Thymus (tissue), 11 donors: ENCODE measurements around the gene NATD1. TPM values are rescaled to one million over a fixed set of nuclear protein-coding genes. Genes with fewer than 3 reads are reported as not detected.
A peak's percentile ranks its signal among the peaks of the same experiment; 100 is the strongest.

Experiments
- DNase-seq, 9 donors: peaks; one replicate each; pipeline ENCODE4 v3.0.0-alpha.2; 2013; ENCODE audit warnings: low spot score in 9 of 9, low read depth in 6 of 9, missing footprints in 1 of 9
- H3K27ac ChIP-seq, 2 donors: one replicate each; pipeline ENCODE4 v1.5.1; 2013; ENCODE audit warnings: control low read depth in 1 of 2, low read depth in 1 of 2, low read length in 1 of 2, mild to moderate bottlenecking in 1 of 2, moderate library complexity in 1 of 2
- H3K27me3 ChIP-seq, 2 donors: one replicate each; pipeline ENCODE4 v1.5.1; 2013; ENCODE audit warnings: low read length in 1 of 2; ENCODE audit not compliant: control insufficient read depth in 2 of 2, insufficient read depth in 1 of 2
- H3K36me3 ChIP-seq, 2 donors: one replicate each; pipeline ENCODE4 v1.5.1; 2013; ENCODE audit warnings: low read length in 1 of 2, mild to moderate bottlenecking in 1 of 2, moderate library complexity in 1 of 2; ENCODE audit not compliant: control insufficient read depth in 2 of 2, insufficient read depth in 2 of 2
- H3K4me1 ChIP-seq, 2 donors: one replicate each; pipeline ENCODE4 v1.5.1; 2013; ENCODE audit warnings: low read length in 2 of 2; ENCODE audit not compliant: control insufficient read depth in 2 of 2, insufficient read depth in 2 of 2
- H3K4me3 ChIP-seq, 2 donors: one replicate each; pipeline ENCODE4 v1.5.1; 2013; ENCODE audit warnings: low read length in 2 of 2, control low read depth in 1 of 2, mild to moderate bottlenecking in 1 of 2
- H3K9me3 ChIP-seq, 2 donors: one replicate each; pipeline ENCODE4 v1.5.1; 2013; ENCODE audit warnings: low read length in 1 of 2, mild to moderate bottlenecking in 1 of 2; ENCODE audit not compliant: control insufficient read depth in 2 of 2, insufficient read depth in 1 of 2
- WGBS: extraction: QIAGEN DNeasy Blood & Tissue Kit; methylation state at CpG from one replicate; pipeline ENCODE4 v1.1.7; 2013; 5-methylcytosine and 5-hydroxymethylcytosine counted together
- polyA plus RNA-seq: library from polyadenylated mRNA; stranded (reverse); fragments of 200-250 nt; gene quantifications from one replicate; pipeline ENCODE4 v1.2.3, GENCODE V29; 2013
- total RNA-seq: library from RNA; stranded (reverse); fragments of 120-200 nt; gene quantifications from one replicate; pipeline ENCODE4 v1.2.4, GENCODE V29; 2013
- donor health status: healthy.

The NATD1 gene
- total and polyA plus RNA-seq, 2 donors, result 2.7 to 4.8 TPM

DNA sequence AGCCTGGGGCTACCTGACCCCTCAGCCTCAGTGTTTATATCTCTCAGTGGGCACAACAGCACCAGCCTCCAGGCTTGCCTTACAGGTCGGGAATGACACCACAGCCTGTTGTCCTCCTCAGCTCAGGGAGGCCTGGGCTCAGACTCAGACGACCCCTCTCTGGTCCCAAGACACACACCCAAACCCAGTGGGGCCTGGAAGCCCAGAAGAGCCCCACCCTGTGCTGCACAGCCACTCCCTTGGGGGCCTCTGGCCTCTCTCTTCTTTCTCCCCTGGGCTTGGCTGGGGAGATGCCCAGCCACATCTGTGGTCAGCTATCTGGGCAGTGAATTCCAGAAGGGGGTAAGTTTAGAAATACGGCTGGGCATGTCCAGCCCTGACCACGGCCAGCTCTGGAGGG is 2.4 kb downstream of the NATD1 start:
- H3K27ac ChIP-seq, result no peak overlapping the region
- H3K27me3 ChIP-seq, result peaks cover 0 to 32% of the 10 kb centered on the region in 2 donors
- 93% methylated on average over 4 of the region's 4 CpGs for WGBS
- no peak overlapping the region for H3K4me3 ChIP-seq
- no peaks in the 10 kb centered on the region for H3K9me3 ChIP-seq
- no peak for DNase-seq
- peaks cover 15 to 16% of the 10 kb centered on the region in 2 donors for H3K4me1 ChIP-seq
- no peaks in the 10 kb centered on the region for H3K36me3 ChIP-seq

DNA sequence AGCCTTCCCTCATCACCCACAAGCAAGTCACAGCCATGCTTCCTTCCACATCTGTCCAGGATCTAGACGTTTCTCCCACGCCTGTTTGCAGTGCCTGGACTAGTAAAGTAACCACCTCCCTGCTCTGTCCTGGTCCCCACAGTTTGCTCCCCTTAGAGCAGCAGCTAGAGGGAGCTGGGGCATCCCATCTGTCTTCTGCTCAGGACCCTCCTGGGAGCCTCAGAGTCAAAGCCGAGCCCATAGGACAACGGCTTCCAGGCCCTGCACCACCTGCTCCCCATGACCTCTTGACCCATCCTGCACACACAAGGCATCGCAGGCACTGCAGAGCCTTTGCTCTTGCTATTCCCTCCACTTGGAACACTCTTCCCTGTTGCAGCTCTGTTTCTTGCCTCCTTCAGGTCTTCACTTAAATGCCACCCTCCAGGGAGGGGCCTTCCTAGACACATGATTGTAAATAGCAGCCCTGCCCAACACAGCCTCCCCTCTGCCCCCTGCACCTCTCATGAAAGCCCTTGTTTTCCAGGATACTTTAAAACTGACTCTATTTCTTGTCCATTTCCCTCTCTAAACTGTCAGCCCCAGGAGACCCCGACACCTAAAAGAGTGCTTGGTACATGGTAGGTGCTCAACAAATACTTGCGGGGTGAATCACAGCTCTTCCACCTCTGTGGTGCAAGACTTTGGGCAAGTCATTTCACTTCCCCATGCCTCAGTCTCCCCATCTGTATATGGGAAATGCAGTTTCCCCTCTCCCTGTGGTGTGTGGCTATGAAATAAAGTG is 3.1 kb downstream of the NATD1 start:
- Histone ChIP-seq H3K4me1 (peaks cover 23% of the 10 kb centered on the region in 2 donors), H3K4me3 (no peak overlapping the region), H3K9me3 (no peaks in the 10 kb centered on the region), H3K27me3 (peaks cover 0 to 32% of the 10 kb centered on the region in 2 donors), H3K27ac (no peak overlapping the region), H3K36me3 (no peaks in the 10 kb centered on the region)
- no peak for DNase-seq
- WGBS, result 84% methylated on average over 7 of the region's 7 CpGs

DNA sequence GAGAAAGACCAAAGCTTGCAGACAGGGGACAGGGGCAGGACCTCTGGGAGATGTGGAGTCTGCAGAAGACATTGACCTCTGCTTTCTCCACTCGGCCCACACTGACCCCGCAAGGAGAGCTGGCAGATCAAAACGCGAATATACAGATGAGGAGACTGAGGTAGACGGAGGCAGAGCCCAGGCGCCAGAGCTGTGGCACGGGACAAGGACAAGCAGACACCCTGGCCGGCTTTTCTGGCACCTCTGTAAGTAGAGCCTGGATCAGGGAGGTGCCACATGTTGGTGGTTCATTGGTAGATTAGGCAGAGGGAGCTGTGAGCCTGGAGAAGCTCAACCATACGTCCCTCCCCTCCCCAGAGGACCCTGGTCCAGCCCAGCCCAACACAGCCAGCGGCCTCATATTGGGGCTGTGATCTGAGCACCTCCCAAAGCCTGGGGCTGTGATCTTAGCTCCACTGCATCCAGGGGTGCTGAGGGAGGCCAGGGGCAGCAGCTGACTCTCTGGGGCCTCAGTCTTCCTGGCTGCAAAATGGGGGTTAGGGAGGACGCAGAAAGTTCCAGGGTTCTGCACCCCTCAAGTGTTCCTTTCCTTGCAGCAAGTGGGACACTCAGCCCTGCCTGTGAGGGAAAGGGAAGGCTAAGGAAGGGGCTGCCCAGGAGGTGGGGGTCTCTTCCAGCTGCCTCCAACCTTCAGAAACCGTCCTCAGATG is 4.0 kb downstream of the NATD1 start:
- H3K4me1 ChIP-seq, result peaks cover 23 to 24% of the 10 kb centered on the region in 2 donors
- no peak overlapping the region for H3K4me3 ChIP-seq
- H3K9me3 ChIP-seq, result no peaks in the 10 kb centered on the region
- no peaks in the 10 kb centered on the region for H3K36me3 ChIP-seq
- H3K27ac ChIP-seq, result no peak overlapping the region
- WGBS, result 95% methylated on average over 12 of the region's 12 CpGs
- DNase-seq, result no peak
- H3K27me3 ChIP-seq, result peaks cover 0 to 29% of the 10 kb centered on the region in 2 donors

DNA sequence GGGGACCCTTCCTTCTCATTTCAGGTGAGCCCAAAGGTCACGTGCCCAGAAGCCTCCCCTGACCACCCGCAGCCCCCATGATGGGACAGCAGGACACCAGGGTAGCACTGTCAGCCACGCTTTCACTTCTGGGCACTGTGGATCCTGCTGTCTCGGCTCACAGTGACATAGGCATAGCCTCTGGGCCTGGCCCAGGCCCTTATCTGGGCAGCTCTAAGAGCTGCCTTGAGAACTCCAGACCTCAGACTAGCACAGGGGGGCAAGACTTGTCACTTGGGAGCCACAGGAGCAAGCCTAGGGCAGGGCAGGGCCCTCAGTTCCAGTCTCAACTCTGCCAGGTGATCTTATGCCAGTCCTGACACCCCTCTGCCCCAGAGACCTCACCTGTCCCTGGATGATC is 4.7 kb downstream of the NATD1 start:
- H3K9me3 ChIP-seq, result no peaks in the 10 kb centered on the region
- H3K36me3 ChIP-seq, result no peaks in the 10 kb centered on the region
- H3K4me3 ChIP-seq, result no peak overlapping the region
- peaks cover 18 to 19% of the 10 kb centered on the region in 2 donors for H3K4me1 ChIP-seq
- no peak for DNase-seq
- no peak overlapping the region for H3K27ac ChIP-seq
- WGBS, result 93% methylated on average over 4 of the region's 4 CpGs
- peaks cover 0 to 23% of the 10 kb centered on the region in 2 donors for H3K27me3 ChIP-seq

DNA sequence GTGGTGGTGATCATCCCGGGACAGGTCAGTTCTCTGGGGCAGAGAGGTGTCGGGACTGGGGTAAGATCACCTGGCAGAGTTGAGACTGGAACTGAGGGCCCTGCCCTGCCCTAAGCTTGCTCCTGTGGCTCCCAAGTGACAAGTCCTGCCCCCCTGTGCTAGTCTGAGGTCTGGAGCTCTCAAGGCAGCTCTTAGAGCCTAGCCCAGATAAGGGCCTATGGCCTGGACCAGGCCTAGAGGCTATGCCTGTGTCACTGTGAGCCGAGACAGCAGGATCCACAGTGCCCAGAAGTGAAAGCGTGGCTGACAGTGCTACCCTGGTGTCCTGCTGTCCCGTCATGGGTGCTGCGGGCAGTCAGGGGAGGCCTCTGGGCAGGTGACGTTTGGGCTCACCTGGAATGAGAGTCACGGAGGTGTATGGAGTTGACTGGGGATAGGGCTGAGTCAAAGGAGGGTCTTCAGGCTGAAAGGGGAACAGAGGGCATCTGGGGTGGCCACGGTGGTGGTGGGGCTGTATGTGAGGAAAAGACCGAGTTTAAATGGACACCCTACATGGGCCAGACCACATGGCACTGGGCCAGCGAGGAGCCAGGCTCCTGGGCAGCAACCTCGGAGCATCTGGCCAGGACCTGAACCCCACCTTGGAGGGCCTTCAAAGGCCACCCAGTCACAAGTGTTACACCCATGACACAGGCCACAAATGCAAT is 5.5 kb downstream of the NATD1 start:
- WGBS, result 95% methylated on average over 12 of the region's 12 CpGs
- no peak for DNase-seq
- Histone ChIP-seq H3K27me3 (peaks cover 0 to 21% of the 10 kb centered on the region in 2 donors), H3K4me3 (no peak overlapping the region), H3K36me3 (peaks cover 0 to 4% of the 10 kb centered on the region in 2 donors), H3K27ac (no peak overlapping the region), H3K4me1 (peaks cover 16 to 18% of the 10 kb centered on the region in 2 donors), H3K9me3 (no peaks in the 10 kb centered on the region)

DNA sequence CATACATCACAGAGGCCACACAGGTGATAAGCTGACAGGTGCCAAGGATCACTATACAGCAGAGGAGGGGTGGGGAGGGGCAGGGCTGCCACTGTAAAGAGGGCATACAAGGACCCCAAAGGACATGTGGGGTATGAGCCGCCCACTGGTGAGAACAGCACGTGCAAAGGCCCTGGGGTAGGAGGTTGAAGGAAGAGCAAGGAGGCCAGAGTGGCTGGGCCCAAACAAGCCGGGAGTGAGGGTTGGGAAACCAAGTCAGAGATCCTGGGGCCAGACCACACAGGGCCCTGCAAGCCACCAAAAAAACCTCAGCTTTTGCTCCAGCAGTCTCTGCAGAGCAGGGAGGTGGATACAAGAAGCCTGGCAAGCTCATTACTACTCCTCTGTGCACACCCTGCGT is 6.5 kb downstream of the NATD1 start:
- Histone ChIP-seq H3K27ac (no peak overlapping the region), H3K4me1 (peaks cover 10 to 11% of the 10 kb centered on the region in 2 donors), H3K27me3 (peaks cover 0 to 10% of the 10 kb centered on the region in 2 donors), H3K4me3 (no peak overlapping the region), H3K9me3 (no peaks in the 10 kb centered on the region), H3K36me3 (peaks cover 0 to 4% of the 10 kb centered on the region in 2 donors)
- DNase-seq, result no peak
- over 99% methylated on average over 4 of the region's 4 CpGs for WGBS

DNA sequence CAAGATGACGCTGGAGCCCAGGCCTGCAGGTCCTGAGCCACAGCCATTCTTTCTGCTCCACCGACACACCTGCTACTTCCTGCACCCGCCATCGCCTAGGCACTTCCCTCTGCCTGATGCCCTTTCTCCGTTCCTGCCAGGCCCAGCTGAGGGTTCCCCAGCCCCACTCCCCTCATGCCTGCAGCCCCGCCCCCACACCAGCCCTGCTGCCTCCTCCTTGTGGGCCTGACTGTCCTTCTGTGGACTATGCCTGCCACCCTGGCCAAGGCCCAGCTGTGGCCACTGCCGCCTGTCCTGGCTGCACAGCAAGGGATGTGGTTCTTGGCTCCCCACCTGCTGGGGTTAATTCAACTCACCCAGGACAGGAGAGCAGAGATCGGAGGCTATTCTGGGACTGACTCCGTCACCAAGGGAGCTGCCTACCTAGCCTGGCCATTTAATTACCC is 7.5 kb downstream of the NATD1 start:
- peak in 5 of 9 donors; percentile 33 to 72 (median 47) for DNase-seq
- Histone ChIP-seq H3K36me3 (peaks cover 0 to 4% of the 10 kb centered on the region in 2 donors), H3K27me3 (peaks cover 0 to under 1% of the 10 kb centered on the region in 2 donors), H3K9me3 (no peaks in the 10 kb centered on the region), H3K27ac (peak overlapping the region; percentile 33 to 36), H3K4me3 (no peak overlapping the region), H3K4me1 (peaks cover 7 to 11% of the 10 kb centered on the region in 2 donors)
- WGBS, result 38% methylated on average over 9 of the region's 9 CpGs

DNA sequence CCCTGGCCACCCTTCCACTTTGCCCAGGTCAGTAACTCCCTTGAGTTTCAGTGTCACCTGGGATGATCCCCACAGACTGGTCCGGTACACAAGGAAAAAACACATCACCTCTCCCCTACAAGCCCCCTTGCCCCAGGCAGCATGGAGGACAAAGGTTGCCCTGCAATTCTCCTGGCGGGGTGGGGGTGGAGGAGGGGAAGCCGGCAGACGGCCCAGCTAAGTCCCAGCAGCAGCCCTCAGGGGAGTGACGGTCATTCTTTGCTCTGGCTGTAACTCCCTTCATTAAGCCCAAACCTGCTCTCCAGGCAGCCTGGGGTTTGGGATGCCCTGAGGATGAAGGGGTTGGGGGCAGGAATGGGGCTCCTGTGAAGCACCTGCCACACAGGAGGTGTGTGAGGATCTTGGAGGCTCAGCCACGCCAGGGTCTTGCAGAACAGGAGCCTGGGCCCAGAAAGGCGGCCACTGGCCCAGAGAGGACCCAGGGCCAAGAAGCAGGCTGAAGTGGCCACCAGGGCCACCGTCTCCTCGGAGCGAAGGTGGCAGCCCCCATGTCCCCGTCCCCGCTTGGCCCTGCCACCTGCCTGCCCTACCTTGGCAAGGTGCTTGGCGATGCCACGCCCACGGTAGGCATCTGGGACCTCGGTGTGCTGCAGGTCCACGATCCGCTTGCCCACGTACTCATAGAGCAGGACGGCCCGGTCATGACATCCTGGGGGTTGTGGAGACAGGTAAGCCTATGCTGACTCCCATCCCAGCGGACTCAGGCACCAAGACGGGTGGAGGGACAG is 9.5 kb downstream of the NATD1 start:
- DNase-seq, result no peak
- Histone ChIP-seq H3K4me1 (peaks cover 7 to 11% of the 10 kb centered on the region in 2 donors), H3K27me3 (no peaks in the 10 kb centered on the region), H3K36me3 (peaks cover 0 to 4% of the 10 kb centered on the region in 2 donors), H3K4me3 (no peak overlapping the region), H3K27ac (no peak overlapping the region), H3K9me3 (no peaks in the 10 kb centered on the region)
- 93% methylated on average over 23 of the region's 23 CpGs for WGBS
